HG02610 (cell line): ENCODE measurements around the gene CLIC5.

Experiments
- ATAC-seq: cut with Tn5 transposase; IDR thresholded peaks from one replicate; pipeline ENCODE4 v1.9.1; 2021; ENCODE audit warnings: mild to moderate bottlenecking, moderate library complexity; ENCODE audit not compliant: unreplicated experiment

CLIC5 gene

GRCh38 chr6:46036911-46037310 is 21.3 kb upstream of the CLIC5 start:
- ATAC-seq = no peak

- ATAC-seq = no peak
These were observed 19.6 kb upstream of the CLIC5 start for GRCh38 chr6:46035242-46035641.

GRCh38 chr6:46032110-46032998 is 16.7 kb upstream of the CLIC5 start:
- no peak for ATAC-seq

DNA sequence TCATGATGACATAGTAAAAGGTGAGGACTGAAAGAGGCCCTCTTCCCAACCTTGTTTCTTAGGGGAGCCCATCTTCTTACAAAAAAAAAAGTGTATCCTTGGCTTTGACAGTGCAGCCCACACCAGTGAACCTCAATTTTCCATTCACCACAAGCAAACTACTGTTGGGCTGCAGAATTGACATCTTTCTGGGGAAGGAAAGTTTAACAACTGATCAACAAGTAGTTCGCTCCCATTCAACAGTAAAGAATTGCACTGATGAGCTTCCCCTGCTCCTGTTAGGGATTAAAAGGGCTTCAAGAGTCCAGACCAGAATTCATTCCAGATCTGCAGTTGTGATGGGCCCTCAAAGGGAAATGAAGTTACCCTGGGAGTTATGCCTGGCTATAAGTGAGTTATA is 13.9 kb upstream of the CLIC5 start:
- no peak for ATAC-seq

DNA sequence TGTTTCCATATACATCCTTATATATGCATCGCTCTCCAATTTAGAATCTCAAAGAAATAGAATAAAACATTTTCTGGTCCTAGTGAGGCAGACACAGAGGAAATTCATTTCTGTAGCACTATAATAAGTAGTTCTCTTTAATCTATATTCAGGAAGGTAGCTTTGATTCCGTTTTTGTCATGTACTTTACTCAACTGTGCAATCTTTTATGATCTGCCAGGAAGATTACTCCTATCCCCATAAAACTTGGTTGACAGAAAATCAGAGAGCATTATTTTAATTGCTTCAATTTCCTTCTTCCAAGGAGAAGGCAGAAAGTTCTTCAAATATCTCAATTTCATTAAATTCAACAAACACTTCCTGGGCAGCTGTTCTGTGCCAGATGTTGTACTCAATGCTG is 10.6 kb upstream of the CLIC5 start:
- no peak for ATAC-seq

DNA sequence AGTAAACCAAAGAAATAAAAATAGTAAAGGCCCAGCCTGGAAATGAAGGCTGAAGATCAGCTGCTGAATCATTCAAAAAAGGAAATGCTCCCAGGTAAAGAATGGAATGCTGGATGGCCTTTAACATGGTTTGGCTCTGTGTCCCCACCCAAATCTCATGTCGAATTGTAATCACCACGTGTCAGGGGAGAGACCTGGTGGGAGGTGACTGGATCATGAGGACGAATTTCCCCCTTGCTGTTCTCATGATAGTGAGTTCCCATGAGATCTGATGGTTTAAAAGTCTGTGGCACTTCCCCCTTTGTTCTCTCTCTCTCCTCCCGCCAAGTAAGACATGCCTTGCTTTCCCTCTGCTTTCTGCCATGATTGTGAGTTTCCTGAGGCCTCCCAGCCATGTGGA is 9.9 kb upstream of the CLIC5 start:
- ATAC-seq = no peak

DNA sequence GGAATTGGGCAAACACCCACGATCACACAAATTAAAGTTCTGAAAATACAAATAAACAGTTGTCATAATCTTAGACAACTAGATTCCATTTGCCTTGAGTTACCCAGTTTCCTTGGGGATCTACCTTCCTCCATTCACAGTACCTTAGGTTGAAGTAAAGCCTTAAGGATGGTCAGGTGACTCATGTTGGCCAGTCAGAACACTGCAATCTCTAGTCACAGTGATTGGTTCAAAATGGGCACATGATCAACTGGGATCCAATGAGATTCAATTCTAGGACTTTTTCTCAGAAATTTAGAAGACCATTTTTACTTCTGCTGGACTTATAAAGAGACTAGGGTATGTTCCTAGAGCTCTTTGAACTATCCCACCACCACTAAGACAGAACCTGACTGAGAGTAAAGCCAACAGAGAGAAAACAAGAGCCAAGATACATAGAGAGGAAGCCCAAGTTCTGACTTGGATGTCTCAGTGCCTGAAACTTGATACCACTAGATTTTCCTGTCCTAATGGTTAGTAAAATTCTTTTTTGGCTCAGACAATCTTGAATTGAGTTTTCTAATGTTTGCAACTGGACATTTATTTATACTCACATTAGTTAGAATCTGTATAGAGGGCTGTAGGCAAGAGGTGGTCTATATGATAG is 8.6 kb upstream of the CLIC5 start:
- ATAC-seq = no peak

DNA sequence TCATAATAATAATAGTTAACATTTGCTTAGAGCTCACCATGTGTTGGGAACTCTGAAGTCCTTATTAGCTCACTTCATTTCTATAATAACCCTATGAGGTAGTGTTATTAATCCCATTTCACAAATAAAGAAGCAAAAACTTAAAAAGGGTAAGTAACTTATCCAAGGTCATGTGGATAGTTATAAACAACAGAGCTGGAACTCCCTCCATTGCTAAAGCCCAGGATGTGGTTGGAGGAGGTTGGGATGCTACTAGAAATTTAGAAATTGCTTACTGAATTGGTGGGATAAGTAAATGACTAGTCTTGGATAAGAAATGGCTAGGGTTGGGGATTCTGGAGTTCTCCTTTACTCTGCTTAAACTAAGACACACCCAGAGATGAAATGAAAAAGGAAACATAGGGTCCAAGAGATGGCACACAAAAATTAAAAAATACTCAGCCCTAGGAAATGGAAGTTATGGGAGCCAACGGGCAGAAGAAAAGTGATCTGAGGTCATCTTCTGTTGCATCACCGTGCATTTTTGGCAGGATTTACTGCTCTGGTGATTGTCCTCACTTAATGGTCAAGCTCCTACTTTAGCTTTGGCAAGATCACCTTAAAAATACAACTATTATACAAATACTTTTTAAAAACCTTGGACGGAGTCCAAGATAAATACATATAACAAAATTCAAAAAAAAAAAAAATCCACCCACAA is 7.7 kb upstream of the CLIC5 start:
- ATAC-seq = no peak

DNA sequence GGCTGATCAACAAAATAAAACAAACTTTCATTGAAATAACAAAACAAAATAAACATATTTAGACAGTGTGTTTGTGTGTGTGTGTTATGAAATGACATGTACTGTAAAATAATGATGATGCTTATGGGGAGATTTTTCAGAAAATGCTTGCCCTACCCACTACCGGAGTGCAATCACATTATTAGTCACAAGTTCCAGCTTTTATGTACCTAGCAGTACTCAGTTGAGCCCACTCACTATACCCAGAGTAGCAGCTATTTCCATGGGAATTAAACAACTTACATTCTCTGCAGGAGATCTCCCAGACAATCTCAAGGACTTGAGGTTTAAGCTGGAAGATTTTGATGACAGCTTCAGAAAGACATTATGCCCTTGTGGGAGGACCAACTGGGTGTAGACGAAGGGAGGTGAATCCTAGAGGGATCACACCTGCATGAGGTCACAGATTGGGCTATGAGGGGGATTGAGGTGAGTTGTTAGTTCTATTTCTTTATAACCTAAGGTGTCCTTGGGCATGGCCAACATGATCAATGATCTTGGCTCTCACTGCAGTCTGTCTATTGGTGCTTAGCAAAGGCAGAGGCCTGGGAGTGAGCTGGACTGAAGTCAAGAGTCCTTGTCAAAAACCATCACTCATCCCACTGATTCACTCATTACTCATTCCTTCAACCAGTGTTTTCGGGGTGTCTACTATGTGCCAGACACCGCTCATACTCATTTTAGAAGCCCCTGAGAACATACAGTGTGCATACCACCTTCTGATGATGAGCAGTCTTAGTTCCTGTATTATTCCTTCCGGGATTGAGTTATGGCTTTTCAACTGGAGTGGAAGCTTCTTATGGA is 6.7 kb upstream of the CLIC5 start:
- ATAC-seq = no peak

DNA sequence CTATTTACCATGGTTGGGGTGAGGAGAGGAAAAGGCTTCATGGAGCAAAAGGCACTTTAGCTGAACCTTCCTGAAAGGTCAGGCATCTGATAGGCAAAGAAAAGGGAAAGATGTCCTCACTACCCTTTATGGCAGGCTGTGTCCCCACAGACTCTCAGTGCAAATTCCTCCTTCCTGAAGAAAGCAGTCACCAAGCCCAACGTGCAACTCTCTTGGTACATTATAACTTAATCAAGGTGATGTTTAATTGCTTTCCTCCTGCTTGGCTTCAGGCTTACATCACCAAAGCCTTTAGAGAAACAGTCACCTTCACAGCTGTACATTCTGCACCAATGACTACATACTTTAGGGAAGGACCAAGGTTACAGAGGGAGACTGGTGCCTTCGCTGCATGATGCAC is 2.1 kb upstream of the CLIC5 start:
- no peak for ATAC-seq

DNA sequence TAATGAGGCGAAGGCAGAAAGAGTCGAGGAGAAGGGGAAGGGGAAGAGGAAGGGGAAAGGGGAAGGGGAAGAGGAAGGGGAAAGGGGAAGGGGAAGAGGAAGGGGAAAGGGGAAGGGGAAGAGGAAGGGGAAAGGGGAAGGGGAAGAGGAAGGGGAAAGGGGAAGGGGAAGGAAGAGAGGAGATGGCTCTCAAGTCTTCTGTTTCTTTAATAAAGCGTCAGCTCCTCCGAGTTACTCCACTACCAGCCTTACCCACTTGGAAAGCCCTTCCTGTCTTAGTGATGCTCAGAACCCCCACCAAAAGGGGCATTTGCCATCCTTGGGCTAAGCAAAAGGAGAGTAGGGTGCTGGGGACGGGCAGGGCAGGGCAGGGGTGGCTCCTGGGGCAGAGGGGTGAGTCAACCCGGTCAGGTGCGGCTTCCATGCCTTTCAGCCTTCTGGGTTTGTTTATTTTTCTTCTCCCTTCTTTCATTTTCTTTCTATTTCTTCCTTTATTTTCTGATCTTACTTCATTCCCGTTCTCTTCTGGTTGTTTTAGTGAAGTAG is 476 bp upstream of the CLIC5 start:
- ATAC-seq = no peak

DNA sequence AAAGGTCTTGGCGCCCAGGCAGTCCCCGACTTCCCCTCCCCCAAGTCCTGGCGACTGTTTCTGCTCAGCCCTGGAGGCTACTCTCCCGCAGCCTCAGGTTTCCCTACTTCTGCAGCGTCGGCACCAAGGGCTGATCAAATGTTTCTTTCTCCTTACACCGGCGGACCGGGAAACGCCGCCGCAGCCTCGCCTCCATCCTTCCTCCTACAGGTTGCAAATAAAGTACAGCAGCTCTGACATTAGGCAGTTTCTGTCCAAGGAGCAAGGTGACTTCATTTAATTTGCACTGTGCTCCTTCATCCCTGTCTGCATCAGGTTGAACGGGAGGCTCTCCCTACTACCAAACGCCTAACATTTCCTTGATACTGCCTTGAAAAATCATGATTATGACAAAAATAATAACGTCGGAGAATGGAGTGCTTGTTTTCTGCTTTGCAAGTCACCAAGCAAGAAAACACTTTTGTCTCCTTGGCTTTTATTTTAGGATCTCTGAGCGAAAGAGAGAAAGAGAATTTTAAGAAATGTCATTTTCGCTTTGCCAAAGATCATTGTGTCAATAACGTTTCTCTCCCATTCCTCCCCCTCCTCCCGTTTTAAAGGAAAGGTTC is 1.0 kb downstream of the CLIC5 start:
- no peak for ATAC-seq

DNA sequence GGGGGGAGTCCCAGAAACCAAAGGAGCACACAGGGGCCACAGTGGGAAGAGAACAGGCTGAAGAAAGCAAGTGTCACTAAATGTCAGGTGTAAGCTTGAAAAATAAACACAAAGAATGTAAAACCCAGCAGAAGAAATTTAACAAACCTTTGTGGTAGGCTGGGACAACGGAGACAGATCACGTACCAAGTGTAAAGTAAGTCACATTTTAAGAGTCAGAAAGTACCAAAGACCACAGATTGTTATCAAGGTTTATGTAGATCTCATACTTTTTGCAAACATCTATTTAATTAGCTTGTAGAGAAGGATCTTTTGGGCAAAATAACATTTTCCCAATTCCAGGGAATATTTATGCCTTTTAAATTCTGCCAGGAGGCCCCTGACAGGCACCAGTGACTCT is 1.6 kb downstream of the CLIC5 start:
- ATAC-seq = no peak

DNA sequence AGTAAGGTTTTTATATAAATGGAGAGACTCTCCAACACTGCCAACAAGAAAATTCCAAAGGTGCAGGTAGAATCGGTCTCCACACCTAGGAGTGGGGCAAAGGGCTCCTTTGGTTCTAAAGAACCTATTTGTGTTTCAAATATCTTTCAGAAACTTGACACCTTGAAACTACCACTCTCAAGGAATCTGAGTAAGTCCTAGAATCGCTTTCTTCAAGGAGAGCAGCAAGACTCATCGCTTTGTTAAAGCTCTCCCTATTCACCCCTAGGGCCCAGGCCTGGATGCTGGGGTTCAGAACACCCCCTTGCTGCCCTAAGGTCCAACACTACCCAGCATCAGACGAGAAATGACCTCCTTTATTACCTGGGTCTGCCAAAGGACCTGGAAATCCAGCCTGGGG is 2.0 kb downstream of the CLIC5 start:
- ATAC-seq = no peak

- ATAC-seq = no peak
These were observed 2.8 kb downstream of the CLIC5 start for GRCh38 chr6:46012834-46013233.

- ATAC-seq = peak; percentile 98
These were observed 4.2 kb downstream of the CLIC5 start for GRCh38 chr6:46011188-46012085.

GRCh38 chr6:46010771-46011170 is 4.9 kb downstream of the CLIC5 start:
- no peak for ATAC-seq

DNA sequence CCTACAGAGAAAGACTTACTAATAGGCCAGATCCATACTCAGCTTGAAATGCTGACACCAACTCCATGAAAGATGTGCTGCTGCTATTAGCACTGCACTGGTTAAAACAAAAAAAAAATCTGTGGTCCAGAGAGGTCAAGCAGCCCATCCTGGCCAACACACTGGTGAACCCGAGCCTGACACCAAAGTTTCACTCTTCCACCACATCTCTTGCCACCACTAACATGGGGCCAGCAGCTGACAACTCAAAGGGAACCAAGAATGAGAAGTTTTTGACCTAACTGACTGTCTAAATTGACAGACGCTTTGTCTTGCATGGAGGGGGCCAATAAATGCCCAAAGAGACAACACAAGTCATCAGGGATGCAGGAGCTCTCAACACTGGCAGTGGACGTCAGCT is 5.4 kb downstream of the CLIC5 start:
- no peak for ATAC-seq

- ATAC-seq = no peak
These were observed 13.4 kb downstream of the CLIC5 start for GRCh38 chr6:46002264-46002663.
